Panc1 (cell line): ENCODE data around the gene HSBP1L1. TPM values are rescaled to one million over a fixed set of nuclear protein-coding genes. Genes with fewer than 3 reads are reported as not detected.

ENCODE experiments used
- ATAC-seq: fragments of 200-7000 bp; cut with Tn5 transposase; 2 replicates; pipeline ENCODE4 v1.9.1; 2020; ENCODE audit warnings: mild to moderate bottlenecking, moderate library complexity
- BruUV-seq: library from RNA; stranded (reverse); fragments of 400-500 nt; replicated peaks from 2 replicates; lab custom pipeline; 2021; lab: Mats Ljungman, UMichigan
- CTCF ChIA-PET: fragments of 300-600 bp; sonication (Branson Sonifier 250); formaldehyde crosslinking; loops from one replicate; lab custom pipeline; 2022; ENCODE audit warnings: antibody characterized with exemption; lab: Charles Lee
- POLR2A ChIA-PET: fragments of 300-600 bp; sonication (Branson Sonifier 250); formaldehyde crosslinking; loops from one replicate; lab custom pipeline; 2022; ENCODE audit warnings: antibody characterized with exemption; lab: Charles Lee
- DNase-seq: peaks from one replicate; pipeline ENCODE4 v3.0.0-alpha.2; 2010; ENCODE audit warnings: low read depth, low spot score
- H3K27ac ChIP-seq: 2 replicates; pipeline ENCODE4 v1.5.1; 2011; ENCODE audit warnings: mild to moderate bottlenecking, low read length, inconsistent platforms
- H3K27me3 ChIP-seq: fragments of 200-500 bp; sonication (Bioruptor generic); 2 replicates; pipeline ENCODE4 v1.6.0; 2014; ENCODE audit warnings: low read length, inconsistent platforms; ENCODE audit not compliant: control insufficient read depth, insufficient read depth
- H3K36me3 ChIP-seq: fragments of 200-500 bp; sonication (Bioruptor generic); 2 replicates; pipeline ENCODE4 v1.5.1; 2014; ENCODE audit warnings: inconsistent platforms, mild to moderate bottlenecking, low read length, moderate library complexity; ENCODE audit not compliant: control insufficient read depth, insufficient read depth
- H3K4me1 ChIP-seq: 2 replicates; pipeline ENCODE4 v1.5.1; 2011; ENCODE audit warnings: inconsistent platforms, mild to moderate bottlenecking, low read length, moderate library complexity; ENCODE audit not compliant: control insufficient read depth, insufficient read depth
- H3K4me3 ChIP-seq, 2 experiments: 2 replicates each; pipeline ENCODE4 v1.5.1; 2011 to 2012; ENCODE audit warnings: low read depth in 2 of 2, low read length in 2 of 2, mild to moderate bottlenecking in 2 of 2, inconsistent platforms in 1 of 2, moderate library complexity in 1 of 2
- H3K9me3 ChIP-seq: fragments of 200-500 bp; sonication (Bioruptor generic); 2 replicates; pipeline ENCODE4 v1.5.1; 2014; ENCODE audit warnings: low read depth, mild to moderate bottlenecking, inconsistent platforms, low read length, moderate library complexity; ENCODE audit not compliant: control insufficient read depth, insufficient read depth
- POLR2AphosphoS5 ChIP-seq: IDR thresholded peaks from 2 replicates; pipeline ENCODE4 v1.6.1; 2012; ENCODE audit warnings: mild to moderate bottlenecking, low read depth, low read length, moderate library complexity
- SIN3A ChIP-seq: IDR thresholded peaks from 2 replicates; pipeline ENCODE4 v1.6.1; 2012; ENCODE audit warnings: low read depth, mild to moderate bottlenecking, low read length, moderate library complexity, borderline replicate concordance; ENCODE audit not compliant: insufficient read depth
- TCF7L2 ChIP-seq: IDR thresholded peaks from 2 replicates; pipeline ENCODE4 v1.6.1; 2011; ENCODE audit warnings: mild to moderate bottlenecking, low read depth, low read length, inconsistent platforms
- in situ Hi-C: cut with HindIII; loops from 2 replicates; pipeline ENCODE4 v1.10.0; 2016; ENCODE audit warnings: low sequenced_read_pairs, low pct_unique_long_range_greater_than_20kb
- intact Hi-C: fragments of 100-400 bp; cut with micrococcal nuclease; formaldehyde crosslinking; loops from one replicate; pipeline ENCODE4 v1.10.0; 2022; ENCODE audit not compliant: unreplicated experiment
- total RNA-seq: library from RNA; stranded (reverse); gene quantifications from one replicate; pipeline ENCODE4 v1.2.1, GENCODE V29; 2021; ENCODE audit not compliant: unreplicated experiment
- TF ChIP-seq, protein P1 (sequence below): fragments of 450-650 bp; IDR thresholded peaks from 2 replicates; pipeline ENCODE4 v1.5.1; 2017; ENCODE audit warnings: mild to moderate bottlenecking
- TF ChIP-seq, protein P2 (sequence below), 2 experiments: IDR thresholded peaks; 2 replicates each; pipeline ENCODE4 v1.6.1; 2011 to 2012; ENCODE audit warnings: low read depth in 2 of 2, control low read depth in 1 of 2, low read length in 1 of 2, mild to moderate bottlenecking in 1 of 2, moderate library complexity in 1 of 2; ENCODE audit not compliant: insufficient read depth in 1 of 2

HSBP1L1 gene
- total RNA-seq, 1 experiment from 2014 or later: 45.4 TPM

DNA sequence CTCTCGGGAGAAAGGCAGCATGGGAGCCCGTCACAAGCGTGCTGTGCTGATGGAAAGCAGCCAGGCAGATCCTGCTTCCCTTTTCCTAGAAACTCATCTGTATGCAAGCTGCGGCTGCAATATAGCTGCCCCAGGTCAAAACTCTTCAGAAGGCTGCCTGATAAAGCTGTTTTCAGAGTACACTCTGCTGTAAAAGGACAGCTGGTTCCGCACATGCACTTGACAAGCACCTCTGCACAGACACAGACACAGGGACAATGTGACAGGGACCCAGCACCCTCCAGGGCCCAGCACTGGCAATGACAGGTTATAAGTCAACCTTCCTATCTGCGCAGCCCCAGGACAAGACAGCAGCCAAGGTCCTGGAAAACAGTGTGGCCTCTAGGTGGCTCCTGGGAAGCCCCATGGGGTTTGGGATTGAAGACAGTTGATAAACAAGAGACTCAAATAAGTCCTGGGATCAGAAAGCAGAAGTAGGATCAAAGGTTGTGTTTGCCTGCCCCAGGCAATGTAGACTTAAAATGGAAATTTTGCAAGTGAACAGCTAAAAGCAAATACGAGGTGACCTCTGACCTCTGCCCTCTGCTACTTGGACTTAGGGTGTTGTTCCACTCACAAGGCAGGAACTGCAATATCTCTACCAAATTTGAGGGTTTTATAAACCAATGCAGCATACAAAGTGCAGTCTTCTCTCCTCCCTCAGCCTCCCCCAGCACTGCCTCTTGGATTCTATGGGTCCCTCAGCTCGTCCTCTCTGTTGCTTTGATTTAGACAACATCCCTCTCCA lies 29.9 kb upstream of the HSBP1L1 start:
- in situ Hi-C loops: no loop called here
- no peak overlapping the region for H3K27ac ChIP-seq
- H3K27me3 ChIP-seq: no peaks in the 10 kb centered on the region
- H3K4me3 ChIP-seq: no peak overlapping the region
- H3K9me3 ChIP-seq: peaks cover 45% of the 10 kb centered on the region
- DNase-seq (no peak), ATAC-seq (peak; percentile 79)
- intact Hi-C loops: no loop called here
- peak; percentile 28; the same call in 1 of the 2 replicates for TF ChIP-seq TCF7L2
- TF ChIP-seq, protein P1, sequence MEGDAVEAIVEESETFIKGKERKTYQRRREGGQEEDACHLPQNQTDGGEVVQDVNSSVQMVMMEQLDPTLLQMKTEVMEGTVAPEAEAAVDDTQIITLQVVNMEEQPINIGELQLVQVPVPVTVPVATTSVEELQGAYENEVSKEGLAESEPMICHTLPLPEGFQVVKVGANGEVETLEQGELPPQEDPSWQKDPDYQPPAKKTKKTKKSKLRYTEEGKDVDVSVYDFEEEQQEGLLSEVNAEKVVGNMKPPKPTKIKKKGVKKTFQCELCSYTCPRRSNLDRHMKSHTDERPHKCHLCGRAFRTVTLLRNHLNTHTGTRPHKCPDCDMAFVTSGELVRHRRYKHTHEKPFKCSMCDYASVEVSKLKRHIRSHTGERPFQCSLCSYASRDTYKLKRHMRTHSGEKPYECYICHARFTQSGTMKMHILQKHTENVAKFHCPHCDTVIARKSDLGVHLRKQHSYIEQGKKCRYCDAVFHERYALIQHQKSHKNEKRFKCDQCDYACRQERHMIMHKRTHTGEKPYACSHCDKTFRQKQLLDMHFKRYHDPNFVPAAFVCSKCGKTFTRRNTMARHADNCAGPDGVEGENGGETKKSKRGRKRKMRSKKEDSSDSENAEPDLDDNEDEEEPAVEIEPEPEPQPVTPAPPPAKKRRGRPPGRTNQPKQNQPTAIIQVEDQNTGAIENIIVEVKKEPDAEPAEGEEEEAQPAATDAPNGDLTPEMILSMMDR: no peak
- H3K4me1 ChIP-seq: 0 out of 2 replicates have a peak, but pooled peaks cover 3% of the 10 kb centered on the region
- H3K36me3 ChIP-seq: no peaks in the 10 kb centered on the region
- CTCF ChIA-PET: no interaction called here
- no TSS peak for BruUV-seq
- POLR2A ChIA-PET: no interaction called here

DNA sequence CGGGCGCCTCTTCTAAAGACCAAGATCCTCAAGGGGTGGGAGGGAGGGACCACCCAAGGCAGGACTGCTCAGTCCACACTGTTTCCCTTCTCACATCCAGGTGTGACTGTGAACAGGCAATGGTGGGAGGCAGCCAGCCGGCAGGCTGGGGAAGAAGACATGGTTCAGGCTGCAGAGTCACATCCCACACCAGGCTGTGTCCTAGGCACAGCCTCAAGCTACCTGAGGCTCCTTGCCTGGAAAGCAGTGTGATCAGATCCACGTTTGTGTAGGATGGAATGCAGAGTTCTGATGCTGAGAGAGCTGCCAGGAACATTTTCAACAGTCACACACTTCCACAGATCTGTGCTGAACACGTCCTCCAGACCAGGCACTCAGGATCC lies 29.4 kb upstream of the HSBP1L1 start:
- H3K27me3 ChIP-seq: no peaks in the 10 kb centered on the region
- no peak for DNase-seq
- no peak overlapping the region for H3K27ac ChIP-seq
- 0 out of 2 replicates have a peak, but pooled peaks cover 3% of the 10 kb centered on the region for H3K4me1 ChIP-seq
- peak; percentile 52 for ATAC-seq
- ChIA-PET CTCF (no interaction called here), POLR2A (no interaction called here)
- intact Hi-C loops: no loop called here
- no peak overlapping the region for H3K4me3 ChIP-seq
- TF ChIP-seq SIN3A: no peak
- TF ChIP-seq, protein P1: no peak
- TF ChIP-seq TCF7L2: no peak
- no peak for TF ChIP-seq POLR2AphosphoS5
- H3K36me3 ChIP-seq: no peaks in the 10 kb centered on the region
- in situ Hi-C loops: no loop called here
- peaks cover 40% of the 10 kb centered on the region for H3K9me3 ChIP-seq
- BruUV-seq: no TSS peak

DNA sequence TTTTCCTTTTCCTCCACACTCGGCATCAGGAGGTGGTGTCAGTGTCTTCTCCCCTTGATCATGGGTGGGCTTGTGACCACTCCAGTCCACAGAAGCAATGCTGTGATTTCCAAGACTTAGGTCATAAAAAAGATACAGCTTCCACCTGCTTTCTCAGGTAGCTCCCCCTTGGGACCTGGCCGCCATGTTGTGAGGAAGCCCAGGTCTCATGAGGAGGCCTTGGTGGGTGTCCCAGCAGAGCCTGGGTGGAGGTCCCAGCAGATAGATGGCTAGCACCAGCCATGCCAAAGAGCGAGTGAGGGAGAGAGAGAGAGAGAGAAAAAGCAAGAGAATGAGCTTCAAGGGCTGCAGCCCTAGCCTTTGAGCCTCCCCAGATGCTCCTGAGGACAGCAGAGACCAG lies 28.9 kb upstream of the HSBP1L1 start:
- Histone ChIP-seq H3K4me1 (0 out of 2 replicates have a peak, but pooled peaks cover 3% of the 10 kb centered on the region), H3K27ac (no peak overlapping the region), H3K4me3 (no peak overlapping the region), H3K36me3 (no peaks in the 10 kb centered on the region), H3K27me3 (no peaks in the 10 kb centered on the region), H3K9me3 (peaks cover 35% of the 10 kb centered on the region)
- TF ChIP-seq, protein P2, sequence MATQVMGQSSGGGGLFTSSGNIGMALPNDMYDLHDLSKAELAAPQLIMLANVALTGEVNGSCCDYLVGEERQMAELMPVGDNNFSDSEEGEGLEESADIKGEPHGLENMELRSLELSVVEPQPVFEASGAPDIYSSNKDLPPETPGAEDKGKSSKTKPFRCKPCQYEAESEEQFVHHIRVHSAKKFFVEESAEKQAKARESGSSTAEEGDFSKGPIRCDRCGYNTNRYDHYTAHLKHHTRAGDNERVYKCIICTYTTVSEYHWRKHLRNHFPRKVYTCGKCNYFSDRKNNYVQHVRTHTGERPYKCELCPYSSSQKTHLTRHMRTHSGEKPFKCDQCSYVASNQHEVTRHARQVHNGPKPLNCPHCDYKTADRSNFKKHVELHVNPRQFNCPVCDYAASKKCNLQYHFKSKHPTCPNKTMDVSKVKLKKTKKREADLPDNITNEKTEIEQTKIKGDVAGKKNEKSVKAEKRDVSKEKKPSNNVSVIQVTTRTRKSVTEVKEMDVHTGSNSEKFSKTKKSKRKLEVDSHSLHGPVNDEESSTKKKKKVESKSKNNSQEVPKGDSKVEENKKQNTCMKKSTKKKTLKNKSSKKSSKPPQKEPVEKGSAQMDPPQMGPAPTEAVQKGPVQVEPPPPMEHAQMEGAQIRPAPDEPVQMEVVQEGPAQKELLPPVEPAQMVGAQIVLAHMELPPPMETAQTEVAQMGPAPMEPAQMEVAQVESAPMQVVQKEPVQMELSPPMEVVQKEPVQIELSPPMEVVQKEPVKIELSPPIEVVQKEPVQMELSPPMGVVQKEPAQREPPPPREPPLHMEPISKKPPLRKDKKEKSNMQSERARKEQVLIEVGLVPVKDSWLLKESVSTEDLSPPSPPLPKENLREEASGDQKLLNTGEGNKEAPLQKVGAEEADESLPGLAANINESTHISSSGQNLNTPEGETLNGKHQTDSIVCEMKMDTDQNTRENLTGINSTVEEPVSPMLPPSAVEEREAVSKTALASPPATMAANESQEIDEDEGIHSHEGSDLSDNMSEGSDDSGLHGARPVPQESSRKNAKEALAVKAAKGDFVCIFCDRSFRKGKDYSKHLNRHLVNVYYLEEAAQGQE (IDR thresholded peaks at IDR 0.05; ENCODE audit: insufficient read depth in 1 of 2, low read depth in 2 of 2, low read length in 1 of 2): no peak
- TF ChIP-seq TCF7L2: no peak
- TF ChIP-seq, protein P1: no peak
- no peak for TF ChIP-seq POLR2AphosphoS5
- TF ChIP-seq SIN3A: no peak
- no peak for DNase-seq
- ATAC-seq: no peak
- ChIA-PET CTCF (no interaction called here), POLR2A (no interaction called here)
- intact Hi-C loops (no loop called here), in situ Hi-C loops (no loop called here)
- no TSS peak for BruUV-seq
